HG03159 (cell line): ENCODE results near the gene TSPO.
A peak's percentile ranks its signal among the peaks of the same experiment; 100 is the strongest.
"Not testable (repeated sequence)": the region's sequence is repeated elsewhere in the genome, so short reads cannot be mapped to it uniquely, and the experiment has no call there.

Experiments
- ATAC-seq: cut with Tn5 transposase; IDR thresholded peaks from one replicate; pipeline ENCODE4 v1.9.1; 2021; ENCODE audit warnings: mild to moderate bottlenecking, moderate library complexity; ENCODE audit not compliant: unreplicated experiment

The TSPO gene

GRCh38 chr22:43151251-43152002 lies at the start of gene TSPO:
Gene TSPO (plus strand): TSS chr22:43151559. CDS start chr22:43159239, 7,680 bp downstream.
- no peak for ATAC-seq

GRCh38 chr22:43104056-43104625 lies 47.2 kb upstream of the TSPO start:
- ATAC-seq, result not testable (repeated sequence)

GRCh38 chr22:43104950-43105349 lies 46.4 kb upstream of the TSPO start:
- not testable (repeated sequence) for ATAC-seq

- no peak for ATAC-seq
These were observed 45.1 kb upstream of the TSPO start for GRCh38 chr22:43106302-43106701.

GRCh38 chr22:43109511-43109910 lies 41.8 kb upstream of the TSPO start:
- no peak for ATAC-seq

GRCh38 chr22:43109921-43110443 lies 41.4 kb upstream of the TSPO start:
- no peak for ATAC-seq

- peak; percentile 39 for ATAC-seq
These were observed 40.9 kb upstream of the TSPO start, which contains the start of gene BIK for GRCh38 chr22:43110444-43110926. Gene BIK (plus strand): TSS chr22:43110750. CDS start chr22:43124023, 13,273 bp downstream.

- peak; percentile 47 for ATAC-seq
These were observed 40.3 kb upstream of the TSPO start for GRCh38 chr22:43110927-43111623.

GRCh38 chr22:43113526-43114251 lies 37.7 kb upstream of the TSPO start:
- no peak for ATAC-seq

GRCh38 chr22:43114958-43115357 lies 36.4 kb upstream of the TSPO start:
- no peak for ATAC-seq

- ATAC-seq, result no peak
These were observed 34.4 kb upstream of the TSPO start for GRCh38 chr22:43116932-43117331.

GRCh38 chr22:43118024-43118849 lies 33.1 kb upstream of the TSPO start:
- ATAC-seq, result no peak

GRCh38 chr22:43118953-43119458 lies 32.4 kb upstream of the TSPO start:
- no peak for ATAC-seq

- no peak for ATAC-seq
These were observed 24.7 kb upstream of the TSPO start for GRCh38 chr22:43126501-43127165.

GRCh38 chr22:43127166-43127908 lies 24.0 kb upstream of the TSPO start:
- no peak for ATAC-seq

- no peak for ATAC-seq
These were observed 23.2 kb upstream of the TSPO start for GRCh38 chr22:43128116-43128515.

- no peak for ATAC-seq
These were observed 22.4 kb upstream of the TSPO start for GRCh38 chr22:43128928-43129424.
